Activated naive CD8-positive, alpha-beta T cell treated with anti-CD3 and anti-CD28 coated beads, Interleukin-2, amount 50 U/mL, for 16 hours (primary cell): ENCODE results near the gene DVL3.
"Not testable (repeated sequence)": the region's sequence is repeated elsewhere in the genome, so short reads cannot be mapped to it uniquely, and the experiment has no call there.

Source experiments
- DNase-seq: peaks from one replicate; pipeline ENCODE4 v3.0.0-alpha.2; 2020; ENCODE audit warnings: low read depth, low spot score

Gene DVL3

GRCh38 chr3:184154885-184155643 lies at the start of gene DVL3:
Gene DVL3, plus strand, starts transcription at chr3:184155377. Its CDS starts 259 bp downstream, at chr3:184155636.
- DNase-seq, result no peak

- DNase-seq, result no peak
Observed at GRCh38 chr3:184110316-184110725, 44.9 kb upstream of the DVL3 start.

DNA sequence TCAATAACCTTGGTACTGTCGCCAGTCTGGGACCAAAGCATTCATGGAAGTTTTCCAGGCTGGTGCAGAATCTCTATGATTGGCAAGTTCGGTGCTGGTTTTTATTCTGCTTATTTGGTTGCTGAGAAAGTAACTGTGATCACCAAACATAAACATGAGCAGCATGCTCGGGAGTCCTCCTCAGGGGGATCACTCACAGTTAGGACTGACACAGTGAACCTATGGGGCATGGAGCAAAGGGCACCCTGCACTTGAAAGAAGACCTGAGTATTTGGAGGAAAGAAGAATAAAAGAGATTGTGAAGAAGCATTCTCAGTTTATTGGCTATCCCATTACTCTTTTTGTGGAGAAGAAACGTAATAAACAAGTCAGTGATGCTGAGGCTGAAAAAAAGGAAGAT lies 39.2 kb upstream of the DVL3 start:
- no peak for DNase-seq

DNA sequence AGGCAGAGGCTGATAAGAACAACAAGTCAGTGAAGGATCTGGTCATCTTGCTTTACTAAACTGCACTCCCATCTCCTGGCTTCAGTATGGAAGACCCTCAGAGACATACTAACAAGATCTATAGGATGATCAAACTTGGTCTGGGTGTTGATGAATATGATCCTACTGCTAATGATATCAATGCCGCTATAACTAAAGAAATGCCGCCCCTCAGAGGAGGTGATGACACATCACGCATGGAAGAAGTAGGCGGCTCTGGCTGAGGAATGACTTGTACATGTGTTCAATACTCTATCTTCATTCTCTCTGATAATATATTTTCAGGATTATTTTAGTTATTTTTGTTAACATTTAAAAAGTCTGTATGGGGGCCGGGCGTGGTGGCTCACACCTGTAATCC lies 37.5 kb upstream of the DVL3 start:
- DNase-seq, result no peak

DNA sequence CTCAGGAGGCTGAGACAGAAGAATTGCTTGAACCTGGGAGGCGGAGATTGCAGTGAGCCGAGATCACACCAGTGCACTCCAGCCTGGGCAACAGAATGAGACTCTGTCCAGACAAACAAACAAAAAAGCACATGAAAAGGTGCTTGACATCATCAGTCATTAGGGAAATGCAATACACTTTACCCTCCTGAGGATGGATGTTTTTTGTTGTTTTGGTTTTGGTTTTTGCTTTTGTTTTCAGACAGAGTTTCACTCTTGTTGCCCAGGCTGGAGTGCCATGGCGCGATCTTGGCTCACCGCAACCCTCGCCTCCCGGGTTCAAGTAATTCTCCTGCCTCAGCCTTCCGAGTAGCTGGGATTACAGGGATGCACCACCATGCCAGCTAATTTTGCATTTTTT lies 34.1 kb upstream of the DVL3 start:
- DNase-seq, result not testable (repeated sequence)

GRCh38 chr3:184126006-184126405 lies 29.2 kb upstream of the DVL3 start:
- DNase-seq, result no peak

- no peak for DNase-seq
Observed at GRCh38 chr3:184129012-184129411, 26.2 kb upstream of the DVL3 start.

GRCh38 chr3:184132945-184133344 lies 22.2 kb upstream of the DVL3 start:
- DNase-seq, result no peak

DNA sequence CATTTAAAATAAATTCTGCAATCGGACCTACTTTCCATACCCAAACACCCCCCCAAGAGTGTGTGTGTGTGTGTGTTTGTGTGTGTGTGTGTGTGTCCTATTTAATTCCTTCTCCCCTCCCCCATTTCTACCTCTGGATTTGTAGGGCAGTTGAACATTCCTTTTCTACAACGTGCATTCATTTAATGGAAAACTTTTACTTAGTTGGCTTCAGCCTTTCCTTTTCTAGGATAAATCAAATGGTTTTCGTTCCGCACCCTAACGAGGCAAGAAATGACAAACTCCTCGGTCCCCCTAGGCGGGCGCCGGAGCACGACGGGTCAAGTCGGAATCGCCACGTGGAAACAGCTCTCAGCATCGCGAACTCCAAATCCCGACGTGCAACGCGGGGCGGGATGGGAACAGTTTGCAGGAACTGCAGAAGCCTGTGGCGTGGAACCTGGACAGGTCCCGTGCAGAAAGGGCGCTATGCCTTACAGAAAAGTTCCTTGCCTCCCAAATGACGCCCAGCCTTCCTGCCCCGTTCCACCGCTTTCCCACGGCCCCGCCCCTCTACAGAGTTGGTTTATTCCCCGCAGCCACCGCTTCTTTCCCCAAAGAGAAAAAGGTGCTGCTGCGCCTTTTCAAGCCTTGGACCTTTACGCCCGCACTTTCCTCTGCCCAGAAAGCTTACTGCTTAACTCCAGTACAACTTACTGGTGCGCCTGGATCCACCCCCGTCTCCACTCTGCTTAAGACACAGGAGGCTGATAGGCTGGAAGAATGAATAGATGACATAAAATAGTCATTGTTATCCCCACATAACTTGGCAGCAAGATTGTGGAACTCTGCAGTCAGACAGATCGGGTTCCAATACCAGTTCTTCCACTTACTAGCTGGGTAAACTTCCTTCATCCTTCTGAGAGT lies 21.1 kb upstream of the DVL3 start:
- DNase-seq, result no peak

GRCh38 chr3:184134746-184135148 lies 20.4 kb upstream of the DVL3 start:
- DNase-seq, result no peak

- DNase-seq, result peak; percentile 66
Observed at GRCh38 chr3:184135149-184135910, 19.8 kb upstream of the DVL3 start, which contains the start of gene EIF2B5. Gene EIF2B5, plus strand, starts transcription at chr3:184135358. Its CDS starts 28 bp downstream, at chr3:184135386.

GRCh38 chr3:184135911-184136260 lies 19.3 kb upstream of the DVL3 start:
- DNase-seq, result no peak

- DNase-seq, result no peak
Observed at GRCh38 chr3:184140436-184140835, 14.7 kb upstream of the DVL3 start.

DNA sequence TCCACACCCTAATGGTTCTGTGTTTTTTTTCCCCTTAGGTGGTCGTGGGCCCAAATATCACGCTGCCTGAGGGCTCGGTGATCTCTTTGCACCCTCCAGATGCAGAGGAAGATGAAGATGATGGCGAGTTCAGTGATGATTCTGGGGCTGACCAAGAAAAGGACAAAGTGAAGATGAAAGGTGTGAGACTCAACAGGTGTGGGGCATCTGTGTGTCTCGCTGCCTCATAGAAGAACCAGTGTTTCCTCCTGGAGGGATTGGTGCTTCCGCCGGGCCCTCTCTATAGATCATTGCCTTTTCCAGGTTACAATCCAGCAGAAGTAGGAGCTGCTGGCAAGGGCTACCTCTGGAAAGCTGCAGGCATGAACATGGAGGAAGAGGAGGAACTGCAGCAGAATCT lies 13.0 kb upstream of the DVL3 start:
- no peak for DNase-seq

DNA sequence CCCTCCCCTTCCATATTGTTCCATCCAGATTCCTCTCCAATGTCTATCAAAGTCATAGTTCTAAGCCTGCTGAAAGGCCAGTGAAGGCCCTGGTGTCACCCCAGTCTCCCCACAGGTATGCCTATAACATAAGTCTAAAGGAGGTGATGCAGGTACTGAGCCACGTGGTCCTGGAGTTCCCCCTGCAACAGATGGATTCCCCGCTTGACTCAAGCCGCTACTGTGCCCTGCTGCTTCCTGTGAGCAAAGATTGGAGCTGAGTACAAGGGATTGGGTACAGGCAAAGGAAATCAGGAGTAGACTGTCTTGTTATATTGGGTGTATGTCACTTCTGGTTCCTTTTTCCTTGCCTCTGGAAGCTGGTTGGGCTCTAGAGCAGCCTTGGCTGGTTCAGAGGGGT lies 11.8 kb upstream of the DVL3 start:
- DNase-seq, result no peak

- no peak for DNase-seq
Observed at GRCh38 chr3:184144505-184144904, 10.7 kb upstream of the DVL3 start.

DNA sequence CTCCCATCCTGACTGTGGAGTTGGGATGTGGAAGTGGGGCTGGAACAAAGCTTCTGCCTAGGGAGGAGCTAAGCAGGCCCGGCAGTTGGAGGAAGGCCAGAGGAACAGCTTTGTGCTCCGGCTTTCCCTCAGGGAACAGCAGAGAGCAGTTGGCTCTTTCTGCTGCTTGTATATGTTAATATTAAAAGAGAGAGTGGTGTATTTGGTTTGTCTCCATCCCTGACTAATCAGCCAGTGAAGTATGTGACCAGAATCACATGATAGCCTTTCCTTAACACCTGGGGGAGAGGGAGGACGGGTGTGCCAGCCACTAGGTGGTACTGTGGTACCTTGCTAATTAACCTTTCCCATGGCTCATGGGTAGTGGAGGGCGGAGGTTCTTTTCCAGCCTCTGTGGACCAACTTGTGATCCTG lies 10.1 kb upstream of the DVL3 start:
- DNase-seq, result no peak

- no peak for DNase-seq
Observed at GRCh38 chr3:184145751-184146270, 9.4 kb upstream of the DVL3 start.

GRCh38 chr3:184148076-184148475 lies 7.1 kb upstream of the DVL3 start:
- no peak for DNase-seq

- DNase-seq, result no peak
Observed at GRCh38 chr3:184149123-184149522, 6.1 kb upstream of the DVL3 start.

DNA sequence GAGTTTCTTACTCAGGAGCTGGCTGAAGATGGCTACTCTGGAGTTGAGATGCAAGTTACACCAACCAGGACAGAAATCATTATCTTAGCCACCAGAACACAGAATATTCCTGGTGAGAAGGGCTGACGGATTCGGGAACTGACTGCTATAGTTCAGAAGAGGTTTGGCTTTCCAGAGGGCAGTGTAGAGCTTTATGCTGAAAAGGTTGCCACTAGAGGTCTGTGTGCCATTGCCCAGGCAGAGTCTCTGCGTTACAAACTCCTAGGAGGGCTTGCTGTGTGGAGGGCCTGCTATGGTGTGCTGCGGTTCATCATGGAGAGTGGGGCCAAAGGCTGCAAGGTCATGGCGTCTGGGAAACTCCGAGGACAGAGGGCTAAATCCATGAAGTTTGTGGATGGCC lies 5.4 kb upstream of the DVL3 start:
- not testable (repeated sequence) for DNase-seq
